Measurements from ENCODE around the gene XRCC3.

XRCC3 gene

DNA sequence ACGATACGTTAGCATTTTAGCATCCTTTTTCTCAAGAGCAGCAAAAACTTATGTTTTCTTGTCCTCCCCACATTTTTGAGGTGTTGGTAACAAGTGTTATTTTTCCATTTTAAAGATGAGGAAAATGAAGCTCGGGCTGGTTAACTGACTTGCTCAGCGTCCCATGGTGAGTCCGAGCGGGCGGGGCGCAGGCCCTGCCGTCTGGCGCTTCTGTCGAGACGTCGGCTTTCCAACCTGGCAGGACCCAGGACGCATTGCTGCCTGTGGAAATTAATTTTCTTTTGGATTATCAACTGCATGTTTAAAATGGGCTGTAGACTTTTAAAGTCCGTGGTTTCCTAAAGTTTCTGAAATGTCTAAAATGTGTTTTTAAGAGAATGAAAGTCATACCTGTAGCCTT, 30.4 kb downstream of the XRCC3 start:
- H2BK120ac ChIP-seq (ENCODE audit: low read depth, low read length) = no peak overlapping the region
- no peak overlapping the region for H3K4me2 ChIP-seq (ENCODE audit: low read length)
- no peaks in the 10 kb centered on the region for H3K79me2 ChIP-seq (ENCODE audit: control insufficient read depth, insufficient read depth, low read length)
- no peak overlapping the region for H3K4ac ChIP-seq (ENCODE audit: low read depth, low read length)
- no peak overlapping the region for H4K8ac ChIP-seq (ENCODE audit: low read depth, low read length)
- no peak overlapping the region for H2BK15ac ChIP-seq (replicated peaks; ENCODE audit: low read depth)
- H3K18ac ChIP-seq (ENCODE audit: low read length) = no peak overlapping the region
- H3K79me1 ChIP-seq (ENCODE audit: low read length) = peaks cover 7% of the 10 kb centered on the region
- no peak overlapping the region for H4K5ac ChIP-seq (ENCODE audit: low read length)
- no peak overlapping the region for H3K23ac ChIP-seq (ENCODE audit: low read length)
- no peak overlapping the region for H3K27ac ChIP-seq (ENCODE audit: low read depth, low read length)
- DNase-seq = no peak
- no peaks in the 10 kb centered on the region for H3K4me1 ChIP-seq (ENCODE audit: control insufficient read depth, low read depth, low read length)
- no peak overlapping the region for H2AK5ac ChIP-seq (ENCODE audit: low read length)
- H3K36me3 ChIP-seq (ENCODE audit: control insufficient read depth, insufficient read depth, low read length) = peaks cover 12% of the 10 kb centered on the region
- H3K4me3 ChIP-seq (ENCODE audit: low read length) = no peak overlapping the region
- WGBS (ENCODE audit: extremely low coverage, insufficient coverage, low lambda C conversion rate) = no CpG with 5 or more reads among the region's 15 CpGs
- H3K56ac ChIP-seq (ENCODE audit: low read length) = no peak overlapping the region
- H3K9ac ChIP-seq (ENCODE audit: low read length) = no peak overlapping the region
- H3K27me3 ChIP-seq (ENCODE audit: insufficient read depth, low read length, poor library complexity) = no peaks in the 10 kb centered on the region
- no peak overlapping the region for H2BK5ac ChIP-seq (ENCODE audit: low read length)

DNA sequence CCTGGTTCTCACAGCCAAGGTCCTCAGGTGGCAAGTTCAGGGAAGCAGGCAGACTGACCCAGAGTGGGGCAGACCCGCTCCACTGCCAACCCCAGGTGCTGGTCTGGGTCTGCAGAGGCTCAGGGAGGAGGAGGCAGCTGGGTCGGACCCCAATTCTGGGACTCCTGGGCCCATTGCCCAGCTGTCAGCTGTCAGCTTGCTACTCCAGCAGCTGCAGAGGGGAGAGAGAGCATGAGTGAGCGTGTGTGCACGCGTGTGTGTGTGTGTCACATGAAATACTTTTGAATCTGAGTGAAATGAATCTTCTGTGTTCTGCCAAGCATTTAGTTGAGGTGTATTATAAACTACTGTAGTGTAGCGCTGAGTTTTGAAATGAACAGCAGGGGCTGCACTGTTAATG, 30.8 kb downstream of the XRCC3 start:
- Histone ChIP-seq H2BK15ac (replicated peaks; ENCODE audit: low read depth) (no peak overlapping the region), H3K27me3 (ENCODE audit: insufficient read depth, low read length, poor library complexity) (no peaks in the 10 kb centered on the region), H2BK120ac (ENCODE audit: low read depth, low read length) (no peak overlapping the region), H4K8ac (ENCODE audit: low read depth, low read length) (no peak overlapping the region), H3K27ac (ENCODE audit: low read depth, low read length) (no peak overlapping the region), H3K4me1 (ENCODE audit: control insufficient read depth, low read depth, low read length) (no peaks in the 10 kb centered on the region), H3K18ac (ENCODE audit: low read length) (no peak overlapping the region), H3K23ac (ENCODE audit: low read length) (no peak overlapping the region), H3K79me2 (ENCODE audit: control insufficient read depth, insufficient read depth, low read length) (no peaks in the 10 kb centered on the region), H3K79me1 (ENCODE audit: low read length) (peaks cover 6% of the 10 kb centered on the region), H3K4ac (ENCODE audit: low read depth, low read length) (no peak overlapping the region), H3K4me2 (ENCODE audit: low read length) (no peak overlapping the region), H2BK5ac (ENCODE audit: low read length) (no peak overlapping the region), H3K9ac (ENCODE audit: low read length) (no peak overlapping the region), H2AK5ac (ENCODE audit: low read length) (no peak overlapping the region), H4K5ac (ENCODE audit: low read length) (no peak overlapping the region), H3K4me3 (ENCODE audit: low read length) (no peak overlapping the region), H3K36me3 (ENCODE audit: control insufficient read depth, insufficient read depth, low read length) (peaks cover 14% of the 10 kb centered on the region), H3K56ac (ENCODE audit: low read length) (no peak overlapping the region)
- WGBS (ENCODE audit: extremely low coverage, insufficient coverage, low lambda C conversion rate) = no CpG with 5 or more reads among the region's 6 CpGs
- no peak for DNase-seq

DNA sequence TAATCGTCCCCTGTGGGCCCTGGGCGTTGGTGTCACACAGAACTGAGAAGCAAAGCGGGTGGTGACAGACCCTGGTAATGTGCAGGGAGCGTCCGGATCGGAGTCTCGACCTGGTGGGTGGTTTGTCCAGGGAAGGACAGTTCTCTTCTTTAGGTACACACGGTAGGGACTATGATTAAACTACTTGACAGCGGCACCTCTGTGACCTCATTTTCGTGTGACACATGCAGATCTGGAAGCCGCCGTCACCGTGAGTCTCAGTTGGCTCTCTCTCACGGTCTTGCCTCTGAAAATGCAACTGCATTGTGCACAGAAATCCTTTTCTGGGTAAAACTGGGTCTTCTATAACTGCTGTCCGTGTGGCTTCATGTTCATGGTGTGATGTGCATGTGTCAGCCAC, 32.1 kb downstream of the XRCC3 start:
- Histone ChIP-seq H3K27ac (ENCODE audit: low read depth, low read length) (no peak overlapping the region), H3K4ac (ENCODE audit: low read depth, low read length) (no peak overlapping the region), H4K5ac (ENCODE audit: low read length) (no peak overlapping the region), H3K4me1 (ENCODE audit: control insufficient read depth, low read depth, low read length) (no peaks in the 10 kb centered on the region), H3K18ac (ENCODE audit: low read length) (no peak overlapping the region), H2AK5ac (ENCODE audit: low read length) (no peak overlapping the region), H2BK5ac (ENCODE audit: low read length) (no peak overlapping the region), H3K27me3 (ENCODE audit: insufficient read depth, low read length, poor library complexity) (no peaks in the 10 kb centered on the region), H2BK120ac (ENCODE audit: low read depth, low read length) (no peak overlapping the region), H4K8ac (ENCODE audit: low read depth, low read length) (no peak overlapping the region), H3K79me1 (ENCODE audit: low read length) (peaks cover 5% of the 10 kb centered on the region), H3K56ac (ENCODE audit: low read length) (no peak overlapping the region), H3K79me2 (ENCODE audit: control insufficient read depth, insufficient read depth, low read length) (no peaks in the 10 kb centered on the region), H3K9ac (ENCODE audit: low read length) (no peak overlapping the region), H2BK15ac (replicated peaks; ENCODE audit: low read depth) (no peak overlapping the region), H3K36me3 (ENCODE audit: control insufficient read depth, insufficient read depth, low read length) (peaks cover 14% of the 10 kb centered on the region), H3K4me3 (ENCODE audit: low read length) (no peak overlapping the region), H3K4me2 (ENCODE audit: low read length) (no peak overlapping the region), H3K23ac (ENCODE audit: low read length) (no peak overlapping the region)
- no CpG with 5 or more reads among the region's 15 CpGs for WGBS (ENCODE audit: extremely low coverage, insufficient coverage, low lambda C conversion rate)
- DNase-seq = no peak

DNA sequence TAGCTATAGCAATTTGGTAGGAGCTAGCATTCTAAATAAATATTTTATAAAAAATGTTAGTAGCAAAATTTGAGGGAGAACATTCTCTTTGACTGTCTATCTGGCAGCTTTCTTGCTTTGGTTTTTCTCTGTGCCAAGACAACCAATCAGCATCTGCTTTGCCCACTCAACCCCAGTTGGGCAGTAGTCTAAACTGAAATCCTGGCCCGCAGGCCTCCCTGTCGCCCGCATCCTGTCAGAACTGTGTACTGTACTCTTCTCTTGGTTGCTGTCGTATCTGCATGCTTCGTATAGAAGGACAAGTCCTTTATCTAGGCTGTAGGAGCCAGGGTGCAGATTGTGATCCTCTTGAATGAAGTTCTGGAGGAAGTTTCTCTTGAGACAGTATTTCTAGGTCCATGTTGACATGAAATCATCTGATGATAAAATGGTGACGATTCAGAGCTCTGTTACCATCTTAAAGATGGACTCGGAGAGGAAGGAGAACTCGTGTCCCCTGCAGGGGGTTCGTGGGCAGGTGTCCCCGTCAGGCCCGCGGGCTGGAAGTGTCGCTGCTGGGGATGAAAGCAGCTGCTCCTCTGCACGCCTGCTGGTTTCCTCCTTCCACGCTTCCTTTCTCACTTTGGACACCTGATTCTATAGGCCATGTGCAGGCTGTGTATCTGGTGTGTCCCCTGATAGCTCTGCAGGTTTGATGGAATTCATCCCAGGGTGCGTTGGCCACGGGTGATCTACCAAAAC, 34.6 kb downstream of the XRCC3 start:
- Histone ChIP-seq H3K4me1 (ENCODE audit: control insufficient read depth, low read depth, low read length) (no peaks in the 10 kb centered on the region), H3K4me3 (ENCODE audit: low read length) (no peak overlapping the region), H2AK5ac (ENCODE audit: low read length) (no peak overlapping the region), H3K4me2 (ENCODE audit: low read length) (no peak overlapping the region), H4K5ac (ENCODE audit: low read length) (no peak overlapping the region), H4K8ac (ENCODE audit: low read depth, low read length) (no peak overlapping the region), H2BK120ac (ENCODE audit: low read depth, low read length) (no peak overlapping the region), H3K18ac (ENCODE audit: low read length) (no peak overlapping the region), H3K4ac (ENCODE audit: low read depth, low read length) (no peak overlapping the region), H3K79me2 (ENCODE audit: control insufficient read depth, insufficient read depth, low read length) (no peaks in the 10 kb centered on the region), H3K27ac (ENCODE audit: low read depth, low read length) (no peak overlapping the region), H3K36me3 (ENCODE audit: control insufficient read depth, insufficient read depth, low read length) (peaks cover 20% of the 10 kb centered on the region), H3K79me1 (ENCODE audit: low read length) (peaks cover 5% of the 10 kb centered on the region), H3K23ac (ENCODE audit: low read length) (no peak overlapping the region), H2BK15ac (replicated peaks; ENCODE audit: low read depth) (no peak overlapping the region), H3K9ac (ENCODE audit: low read length) (no peak overlapping the region), H3K27me3 (ENCODE audit: insufficient read depth, low read length, poor library complexity) (no peaks in the 10 kb centered on the region), H3K56ac (ENCODE audit: low read length) (no peak overlapping the region), H2BK5ac (ENCODE audit: low read length) (no peak overlapping the region)
- no peak for DNase-seq
- WGBS (ENCODE audit: extremely low coverage, insufficient coverage, low lambda C conversion rate) = no CpG with 5 or more reads among the region's 17 CpGs

DNA sequence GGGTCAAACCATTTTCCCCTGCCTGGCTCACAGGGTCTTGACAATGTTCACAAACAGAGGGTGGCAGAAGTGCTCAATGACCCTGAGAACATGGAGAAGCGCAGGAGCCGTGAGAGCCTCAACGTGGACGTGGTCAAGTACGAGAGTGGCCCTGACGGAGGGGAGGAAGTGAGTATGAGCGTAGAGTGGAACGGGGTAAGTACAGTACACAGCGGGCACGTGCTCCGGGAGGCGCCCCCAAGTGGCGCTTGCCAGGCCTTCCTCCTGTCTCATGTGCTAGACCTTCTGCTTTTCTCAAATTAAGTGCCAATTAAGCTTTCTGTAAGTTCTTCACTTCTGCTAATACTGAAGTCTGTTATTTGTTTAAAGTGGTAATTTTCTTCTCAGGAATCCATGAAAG, 35.9 kb downstream of the XRCC3 start:
- no peak overlapping the region for H3K27ac ChIP-seq (ENCODE audit: low read depth, low read length)
- H3K4ac ChIP-seq (ENCODE audit: low read depth, low read length) = no peak overlapping the region
- no peak overlapping the region for H3K9ac ChIP-seq (ENCODE audit: low read length)
- H3K23ac ChIP-seq (ENCODE audit: low read length) = no peak overlapping the region
- H4K8ac ChIP-seq (ENCODE audit: low read depth, low read length) = no peak overlapping the region
- DNase-seq = peak; percentile 47
- no peak overlapping the region for H2BK120ac ChIP-seq (ENCODE audit: low read depth, low read length)
- peaks cover 3% of the 10 kb centered on the region for H3K79me1 ChIP-seq (ENCODE audit: low read length)
- no peak overlapping the region for H3K56ac ChIP-seq (ENCODE audit: low read length)
- no peak overlapping the region for H3K4me2 ChIP-seq (ENCODE audit: low read length)
- H3K79me2 ChIP-seq (ENCODE audit: control insufficient read depth, insufficient read depth, low read length) = no peaks in the 10 kb centered on the region
- H3K36me3 ChIP-seq (ENCODE audit: control insufficient read depth, insufficient read depth, low read length) = peaks cover 23% of the 10 kb centered on the region
- H3K18ac ChIP-seq (ENCODE audit: low read length) = no peak overlapping the region
- H4K5ac ChIP-seq (ENCODE audit: low read length) = no peak overlapping the region
- WGBS (ENCODE audit: extremely low coverage, insufficient coverage, low lambda C conversion rate) = no CpG with 5 or more reads among the region's 13 CpGs
- no peak overlapping the region for H2BK5ac ChIP-seq (ENCODE audit: low read length)
- no peak overlapping the region for H3K4me3 ChIP-seq (ENCODE audit: low read length)
- H2BK15ac ChIP-seq (replicated peaks; ENCODE audit: low read depth) = no peak overlapping the region
- H3K27me3 ChIP-seq (ENCODE audit: insufficient read depth, low read length, poor library complexity) = no peaks in the 10 kb centered on the region
- no peak overlapping the region for H2AK5ac ChIP-seq (ENCODE audit: low read length)
- no peaks in the 10 kb centered on the region for H3K4me1 ChIP-seq (ENCODE audit: control insufficient read depth, low read depth, low read length)

All from mesendoderm (in vitro differentiated cells).